Neural progenitor cell (in vitro differentiated cells): Measurements from ENCODE around the gene MRPS18B. TPM values are rescaled to one million over a fixed set of nuclear protein-coding genes. Genes with fewer than 3 reads are reported as not detected.
"Not testable (repeated sequence)": the region's sequence is repeated elsewhere in the genome, so short reads cannot be mapped to it uniquely, and the experiment has no call there.

Source experiments
- DNase-seq: peaks from one replicate; pipeline ENCODE4 v3.0.0-alpha.2; 2016; ENCODE audit warnings: low spot score
- H2AFZ ChIP-seq: fragments of 200-600 bp; sonication (generic); replicated peaks from 2 replicates; pipeline ENCODE4 v1.6.1; 2016; ENCODE audit warnings: antibody characterized with exemption
- H3F3A ChIP-seq: fragments of 200-600 bp; sonication (generic); 2 replicates; pipeline ENCODE4 v1.6.1; 2016; ENCODE audit warnings: antibody characterized with exemption, low read depth
- H3K27ac ChIP-seq: fragments of 200-600 bp; sonication (generic); 2 replicates; pipeline ENCODE4 v1.5.1; 2016; ENCODE audit warnings: mild to moderate bottlenecking
- H3K27me3 ChIP-seq: fragments of 200-600 bp; sonication (generic); 2 replicates; pipeline ENCODE4 v1.6.1; 2016; ENCODE audit warnings: mild to moderate bottlenecking, moderate library complexity
- H3K36me3 ChIP-seq: fragments of 200-600 bp; sonication (generic); 2 replicates; pipeline ENCODE4 v1.5.1; 2016
- H3K4me1 ChIP-seq: fragments of 200-600 bp; sonication (generic); 2 replicates; pipeline ENCODE4 v1.6.1; 2016; ENCODE audit warnings: mixed run types
- H3K4me2 ChIP-seq: fragments of 200-600 bp; sonication (generic); 2 replicates; pipeline ENCODE4 v1.6.1; 2016
- H3K4me3 ChIP-seq: fragments of 200-600 bp; sonication (generic); 2 replicates; pipeline ENCODE4 v1.5.1; 2016
- H3K79me2 ChIP-seq: fragments of 200-600 bp; sonication (generic); 2 replicates; pipeline ENCODE4 v1.6.1; 2016; ENCODE audit warnings: low read depth
- H3K9ac ChIP-seq: fragments of 200-600 bp; sonication (generic); 2 replicates; pipeline ENCODE4 v1.6.1; 2016
- H3K9me3 ChIP-seq: fragments of 200-600 bp; sonication (generic); 2 replicates; pipeline ENCODE4 v1.5.1; 2016; ENCODE audit warnings: low read depth
- H4K20me1 ChIP-seq: fragments of 200-600 bp; sonication (generic); 2 replicates; pipeline ENCODE4 v1.6.1; 2016; ENCODE audit warnings: low read depth
- H3K27ac Mint-ChIP-seq: 3 replicates; pipeline ENCODE4 v1.8.0; 2021; ENCODE audit warnings: mixed read lengths
- H3K27me3 Mint-ChIP-seq: 2 replicates; pipeline ENCODE4 v1.8.0; 2022; ENCODE audit warnings: low read depth, mild to moderate bottlenecking, inconsistent platforms, moderate library complexity, mixed read lengths; ENCODE audit not compliant: insufficient read depth
- H3K36me3 Mint-ChIP-seq: 3 replicates; pipeline ENCODE4 v1.8.0; 2021; ENCODE audit warnings: mixed read lengths
- H3K4me1 Mint-ChIP-seq: 3 replicates; pipeline ENCODE4 v1.8.0; 2021; ENCODE audit warnings: mixed read lengths
- H3K4me3 Mint-ChIP-seq: 3 replicates; pipeline ENCODE4 v1.8.0; 2021; ENCODE audit warnings: mild to moderate bottlenecking, moderate library complexity, mixed read lengths
- H3K9me3 Mint-ChIP-seq: 3 replicates; pipeline ENCODE4 v1.8.0; 2020; ENCODE audit warnings: mixed read lengths
- EZH2 ChIP-seq: fragments of 200-600 bp; sonication (generic); IDR thresholded peaks from 2 replicates; pipeline ENCODE4 v1.6.1; 2017; ENCODE audit warnings: antibody characterized with exemption, mild to moderate bottlenecking, moderate library complexity
- EZH2phosphoT487 ChIP-seq: fragments of 200-600 bp; sonication (generic); IDR thresholded peaks from 2 replicates; pipeline ENCODE4 v1.6.1; 2017; ENCODE audit warnings: antibody characterized with exemption
- total RNA-seq: library from RNA; depleted of rRNA; stranded (reverse); fragments of >200 nt; gene quantifications from 2 replicates; pipeline ENCODE4 v1.2.3, GENCODE V29; 2015; ENCODE audit warnings: low replicate concordance
- TF ChIP-seq, protein P1 (sequence below): fragments of 200-600 bp; sonication (generic); IDR thresholded peaks from 2 replicates; pipeline ENCODE4 v1.5.1; 2017; ENCODE audit warnings: antibody characterized with exemption, mild to moderate bottlenecking

Gene MRPS18B
- total RNA-seq, 1 donor from 2014 or later = 18.5 TPM

DNA sequence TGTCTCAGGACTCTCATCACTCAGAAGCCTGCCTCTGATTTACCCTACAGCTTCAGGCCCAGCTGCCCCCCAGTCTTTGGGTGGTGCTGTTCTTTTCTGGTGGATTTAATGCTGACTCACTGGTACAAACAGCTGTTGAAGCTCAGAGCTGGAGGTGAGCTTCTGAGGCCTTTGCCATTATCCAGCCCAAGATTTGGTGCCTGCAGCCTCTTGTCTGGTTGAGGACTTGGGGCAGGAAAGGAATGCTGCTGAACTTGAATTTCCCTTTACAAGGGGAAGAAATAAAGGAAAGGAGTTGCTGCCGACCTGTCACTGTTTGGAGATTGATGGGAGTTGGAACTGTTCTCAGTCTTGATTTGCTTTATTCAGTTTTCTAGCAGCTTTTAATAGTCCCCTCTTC is 26.6 kb upstream of the MRPS18B start:
- Histone ChIP-seq H3F3A (peaks cover 12% of the 10 kb centered on the region), H3K27me3 (no peaks in the 10 kb centered on the region), H4K20me1 (peaks cover 16% of the 10 kb centered on the region), H3K36me3 (peaks cover 7% of the 10 kb centered on the region), H3K4me2 (no peak overlapping the region), H3K9me3 (no peaks in the 10 kb centered on the region), H3K4me1 (no peaks in the 10 kb centered on the region), H3K9ac (no peak overlapping the region), H3K27ac (no peak overlapping the region), H3K79me2 (peaks cover 9% of the 10 kb centered on the region), H3K4me3 (no peak overlapping the region), H2AFZ (no peak overlapping the region)
- H3K4me3 Mint-ChIP-seq = no peak overlapping the region
- H3K4me1 Mint-ChIP-seq = no peaks in the 10 kb centered on the region
- TF ChIP-seq, protein P1, sequence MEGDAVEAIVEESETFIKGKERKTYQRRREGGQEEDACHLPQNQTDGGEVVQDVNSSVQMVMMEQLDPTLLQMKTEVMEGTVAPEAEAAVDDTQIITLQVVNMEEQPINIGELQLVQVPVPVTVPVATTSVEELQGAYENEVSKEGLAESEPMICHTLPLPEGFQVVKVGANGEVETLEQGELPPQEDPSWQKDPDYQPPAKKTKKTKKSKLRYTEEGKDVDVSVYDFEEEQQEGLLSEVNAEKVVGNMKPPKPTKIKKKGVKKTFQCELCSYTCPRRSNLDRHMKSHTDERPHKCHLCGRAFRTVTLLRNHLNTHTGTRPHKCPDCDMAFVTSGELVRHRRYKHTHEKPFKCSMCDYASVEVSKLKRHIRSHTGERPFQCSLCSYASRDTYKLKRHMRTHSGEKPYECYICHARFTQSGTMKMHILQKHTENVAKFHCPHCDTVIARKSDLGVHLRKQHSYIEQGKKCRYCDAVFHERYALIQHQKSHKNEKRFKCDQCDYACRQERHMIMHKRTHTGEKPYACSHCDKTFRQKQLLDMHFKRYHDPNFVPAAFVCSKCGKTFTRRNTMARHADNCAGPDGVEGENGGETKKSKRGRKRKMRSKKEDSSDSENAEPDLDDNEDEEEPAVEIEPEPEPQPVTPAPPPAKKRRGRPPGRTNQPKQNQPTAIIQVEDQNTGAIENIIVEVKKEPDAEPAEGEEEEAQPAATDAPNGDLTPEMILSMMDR = no peak
- TF ChIP-seq EZH2 = no peak
- TF ChIP-seq EZH2phosphoT487 = no peak
- DNase-seq = no peak
- H3K27ac Mint-ChIP-seq = no peak overlapping the region
- H3K36me3 Mint-ChIP-seq = peaks cover 42% of the 10 kb centered on the region
- H3K9me3 Mint-ChIP-seq = no peaks in the 10 kb centered on the region
- peaks cover 7% of the 10 kb centered on the region for H3K27me3 Mint-ChIP-seq

DNA sequence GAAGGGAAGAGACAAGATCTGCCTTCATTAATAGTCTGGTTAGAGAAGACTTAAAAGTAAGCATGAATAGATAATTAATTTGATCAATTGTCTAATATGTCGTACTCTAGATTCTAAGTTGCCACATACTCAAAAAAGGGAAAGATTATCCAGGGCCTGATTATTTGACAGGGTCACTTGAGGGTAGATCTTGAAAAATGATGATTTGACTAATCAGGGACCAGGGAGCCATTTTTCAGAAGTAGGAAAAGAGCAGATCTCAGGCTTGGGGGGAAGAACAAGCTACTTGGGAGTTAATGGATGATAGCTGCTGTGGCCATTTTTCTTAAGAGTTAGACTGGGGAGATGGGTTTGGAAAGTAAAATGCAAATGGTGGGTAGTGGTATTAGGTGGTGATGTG is 25.4 kb upstream of the MRPS18B start:
- H3K4me3 Mint-ChIP-seq = no peak overlapping the region
- H3K27me3 Mint-ChIP-seq = peaks cover 7% of the 10 kb centered on the region
- no peak overlapping the region for H3K27ac Mint-ChIP-seq

DNA sequence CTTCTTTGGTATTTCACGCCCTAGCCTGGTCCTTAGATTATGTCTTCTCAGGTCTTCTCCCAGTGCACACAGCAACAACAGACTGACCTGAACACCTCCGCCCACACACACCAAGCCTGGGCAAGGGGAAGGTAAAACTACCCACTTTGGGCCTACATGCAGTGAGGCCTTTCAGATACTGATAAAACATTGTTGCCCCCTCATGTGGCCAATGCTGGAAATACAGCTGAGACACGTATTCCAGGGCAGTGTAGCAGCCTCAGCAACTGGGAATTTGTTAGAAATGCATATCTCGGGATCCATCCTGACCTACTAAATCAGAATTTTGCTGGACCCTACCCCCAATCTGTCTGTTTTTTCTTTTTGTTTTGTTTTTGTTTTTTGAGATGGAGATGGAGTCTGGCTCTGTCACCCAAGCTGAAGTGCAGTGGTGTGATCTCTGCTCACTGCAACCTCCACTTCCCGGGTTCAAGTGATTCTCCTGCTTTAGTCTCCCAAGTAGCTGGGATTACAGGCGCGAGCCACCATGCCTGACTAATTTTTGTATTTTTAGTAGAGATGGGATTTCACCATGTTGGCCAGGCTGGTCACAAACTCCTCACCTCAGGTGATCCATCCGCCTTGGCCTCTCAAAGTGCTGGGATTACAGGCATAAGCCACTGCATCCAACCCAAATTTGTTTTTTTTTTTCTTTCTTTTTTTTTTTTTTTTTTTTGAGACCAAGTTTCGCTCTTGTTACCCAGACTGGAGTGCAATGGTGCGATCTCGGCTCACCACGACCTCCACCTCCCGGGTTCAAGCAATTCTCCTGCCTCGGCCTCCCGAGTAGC is 20.1 kb upstream of the MRPS18B start:
- H3K4me2 ChIP-seq, H3K79me2 ChIP-seq, H3K27ac ChIP-seq, H3K27me3 Mint-ChIP-seq, H3K4me1 ChIP-seq, H3K4me1 Mint-ChIP-seq, H2AFZ ChIP-seq, H3K4me3 ChIP-seq, H3K9ac ChIP-seq, H3K27me3 ChIP-seq, H3K9me3 Mint-ChIP-seq, H3K9me3 ChIP-seq, H3K36me3 ChIP-seq: not testable (repeated sequence)
- DNase-seq = peak; percentile 81
- Histone ChIP-seq H3F3A (peaks cover 66% of the 10 kb centered on the region), H4K20me1 (peaks cover 12% of the 10 kb centered on the region)
- Mint-ChIP-seq H3K36me3 (peaks cover 20% of the 10 kb centered on the region), H3K4me3 (peak overlapping the region; percentile 19), H3K27ac (peak overlapping the region; percentile 55)
- TF ChIP-seq, protein P1 = peak; percentile 76

More for the DNA sequence above, 25.4 kb upstream of the MRPS18B start:
- no peak overlapping the region for H3K4me2 ChIP-seq
- H3K27me3 ChIP-seq = no peaks in the 10 kb centered on the region
- no peak for DNase-seq
- no peaks in the 10 kb centered on the region for H3K4me1 ChIP-seq
- H3F3A ChIP-seq = peaks cover 18% of the 10 kb centered on the region
- H4K20me1 ChIP-seq = peaks cover 16% of the 10 kb centered on the region
- TF ChIP-seq EZH2 = no peak
- TF ChIP-seq EZH2phosphoT487 = no peak
- TF ChIP-seq, protein P1 = no peak
- no peaks in the 10 kb centered on the region for H3K9me3 ChIP-seq
- no peaks in the 10 kb centered on the region for H3K9me3 Mint-ChIP-seq
- H3K27ac ChIP-seq = no peak overlapping the region
- peaks cover 9% of the 10 kb centered on the region for H3K79me2 ChIP-seq
- H3K9ac ChIP-seq = no peak overlapping the region
- peaks cover 4% of the 10 kb centered on the region for H3K4me1 Mint-ChIP-seq
- no peak overlapping the region for H3K4me3 ChIP-seq
- H3K36me3 Mint-ChIP-seq = peaks cover 39% of the 10 kb centered on the region
- no peaks in the 10 kb centered on the region for H3K36me3 ChIP-seq
- H2AFZ ChIP-seq = no peak overlapping the region
